Measurements from ENCODE around the gene SLC26A1.

Gene SLC26A1

GRCh38 chr4:1013225-1014073 is 20.2 kb upstream of the SLC26A1 start:
- in situ Hi-C loops (cut with HindIII; ENCODE audit: low sequenced_read_pairs) = no loop called here
- no peak for TF ChIP-seq CTCF (IDR thresholded peaks at IDR 0.05; ENCODE audit: low read depth, low read length, missing control alignments)
- no peak for DNase-seq (ENCODE audit: low read depth)
- H3K4me3 ChIP-seq (ENCODE audit: low read depth, low read length) = peak overlapping the region; percentile 61

GRCh38 chr4:1012034-1012739 is 19.0 kb upstream of the SLC26A1 start:
- TF ChIP-seq CTCF (IDR thresholded peaks at IDR 0.05; ENCODE audit: low read depth, low read length, missing control alignments) = no peak
- in situ Hi-C loops (cut with HindIII; ENCODE audit: low sequenced_read_pairs) = no loop called here
- H3K4me3 ChIP-seq (ENCODE audit: low read depth, low read length) = peak overlapping the region; percentile 61
- peak; percentile 33 for DNase-seq (ENCODE audit: low read depth)

GRCh38 chr4:1011666-1012033 is 18.4 kb upstream of the SLC26A1 start:
- no peak for TF ChIP-seq CTCF (IDR thresholded peaks at IDR 0.05; ENCODE audit: low read depth, low read length, missing control alignments)
- in situ Hi-C loops (cut with HindIII; ENCODE audit: low sequenced_read_pairs) = no loop called here
- H3K4me3 ChIP-seq (ENCODE audit: low read depth, low read length) = no peak overlapping the region
- no peak for DNase-seq (ENCODE audit: low read depth)

GRCh38 chr4:1011022-1011665 is 17.9 kb upstream of the SLC26A1 start, which contains the start of gene FGFRL1:
Gene FGFRL1, plus strand, starts transcription at chr4:1011626. Its CDS starts 860 bp downstream, at chr4:1012486.
- peak within 1 kb of the TSS; percentile 61 for H3K4me3 ChIP-seq (ENCODE audit: low read depth, low read length)
- in situ Hi-C loops (cut with HindIII; ENCODE audit: low sequenced_read_pairs) = no loop called here
- peak; percentile 55 for DNase-seq (ENCODE audit: low read depth)
- no peak for TF ChIP-seq CTCF (IDR thresholded peaks at IDR 0.05; ENCODE audit: low read depth, low read length, missing control alignments)

GRCh38 chr4:1010395-1011021 is 17.3 kb upstream of the SLC26A1 start:
- no peak for DNase-seq (ENCODE audit: low read depth)
- in situ Hi-C loops (cut with HindIII; ENCODE audit: low sequenced_read_pairs) = no loop called here
- no peak for TF ChIP-seq CTCF (IDR thresholded peaks at IDR 0.05; ENCODE audit: low read depth, low read length, missing control alignments)
- peak overlapping the region; percentile 39 for H3K4me3 ChIP-seq (ENCODE audit: low read depth, low read length)

Data from astrocyte of the cerebellum (primary cell).